GM19468 (cell line): ENCODE measurements around the gene RASAL1.
"Not testable (repeated sequence)": the region's sequence is repeated elsewhere in the genome, so short reads cannot be mapped to it uniquely, and the experiment has no call there.

Experiments used
- ATAC-seq: cut with Tn5 transposase; IDR thresholded peaks from one replicate; pipeline ENCODE4 v1.9.1; 2021; ENCODE audit warnings: mild to moderate bottlenecking, moderate library complexity, moderate number of reproducible peaks; ENCODE audit not compliant: unreplicated experiment; ENCODE audit errors: extremely low read depth

RASAL1 gene

GRCh38 chr12:113142173-113142885 is 6.8 kb upstream of the RASAL1 start:
- no peak for ATAC-seq

- ATAC-seq: not testable (repeated sequence)
These were observed 6.2 kb upstream of the RASAL1 start for GRCh38 chr12:113141716-113142115.

- no peak for ATAC-seq
These were observed 5.1 kb upstream of the RASAL1 start for GRCh38 chr12:113140706-113141105.

GRCh38 chr12:113138826-113139225 is 3.3 kb upstream of the RASAL1 start:
- no peak for ATAC-seq

GRCh38 chr12:113137861-113138783 is 2.6 kb upstream of the RASAL1 start:
- no peak for ATAC-seq

- ATAC-seq: no peak
These were observed 1.5 kb upstream of the RASAL1 start for GRCh38 chr12:113136990-113137511.

GRCh38 chr12:113136128-113136989 is 798 bp upstream of the RASAL1 start:
- ATAC-seq: no peak

- no peak for ATAC-seq
These were observed 1.0 kb downstream of the RASAL1 start for GRCh38 chr12:113134521-113134951.

GRCh38 chr12:113134071-113134470 is 1.5 kb downstream of the RASAL1 start:
- no peak for ATAC-seq

- ATAC-seq: no peak
These were observed 1.9 kb downstream of the RASAL1 start for GRCh38 chr12:113133666-113134065.

GRCh38 chr12:113133036-113133435 is 2.5 kb downstream of the RASAL1 start:
- ATAC-seq: no peak

- ATAC-seq: no peak
These were observed 4.0 kb downstream of the RASAL1 start for GRCh38 chr12:113131556-113131955.

GRCh38 chr12:113130457-113131135 is 5.0 kb downstream of the RASAL1 start:
- ATAC-seq: no peak

GRCh38 chr12:113129664-113130456 is 5.7 kb downstream of the RASAL1 start:
- ATAC-seq: no peak

GRCh38 chr12:113128802-113129663 is 6.5 kb downstream of the RASAL1 start:
- no peak for ATAC-seq

GRCh38 chr12:113127791-113128199 is 7.8 kb downstream of the RASAL1 start:
- ATAC-seq: no peak

GRCh38 chr12:113120670-113121370 is 14.7 kb downstream of the RASAL1 start:
- no peak for ATAC-seq
